GM20000 (cell line): ENCODE data around the gene IRX4.

Experiments used
- DNase-seq: peaks from one replicate; pipeline ENCODE4 v3.0.0; 2012; ENCODE audit warnings: low spot score
- TF ChIP-seq, protein P1 (sequence below): IDR thresholded peaks from 2 replicates; pipeline ENCODE4 v1.5.1; 2012; ENCODE audit warnings: mild to moderate bottlenecking, control low read depth; ENCODE audit errors: extremely low read depth, missing control alignments

Gene IRX4

DNA sequence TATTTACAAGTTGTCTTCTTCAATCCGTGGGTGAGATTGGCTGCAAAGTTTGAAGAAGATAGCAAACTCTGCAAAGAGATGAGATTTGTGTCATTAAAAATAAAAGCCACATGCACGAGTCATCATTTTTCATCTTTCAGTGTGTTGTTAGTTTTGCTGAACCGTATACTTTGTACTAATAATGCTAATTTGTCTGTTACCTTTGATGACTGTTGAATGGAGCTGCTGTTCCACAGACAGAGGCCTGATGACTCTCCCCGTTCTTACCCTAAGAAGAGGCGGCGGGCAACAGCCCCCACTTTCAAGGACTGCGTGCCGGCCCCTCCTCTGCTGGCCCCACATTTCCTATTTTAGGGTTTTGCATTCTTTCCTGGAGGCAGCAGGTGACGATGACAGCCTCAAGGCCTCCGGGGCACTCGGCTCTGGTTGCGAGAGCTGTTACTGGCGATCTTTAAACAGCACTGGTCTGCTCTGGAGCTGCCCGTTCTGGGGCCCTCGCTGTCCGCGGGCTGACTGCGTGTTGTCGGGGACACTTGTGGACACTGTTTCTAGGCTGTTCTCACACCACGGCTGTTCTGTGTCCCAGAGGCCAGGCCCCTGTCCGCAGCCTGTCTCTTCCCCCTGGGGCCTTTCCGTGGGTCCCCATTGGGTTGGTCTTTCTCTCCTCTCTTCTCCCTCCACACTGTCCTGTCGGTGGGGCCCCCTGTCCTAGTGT lies 46.4 kb downstream of the IRX4 start:
- no peak for DNase-seq
- TF ChIP-seq, protein P1, sequence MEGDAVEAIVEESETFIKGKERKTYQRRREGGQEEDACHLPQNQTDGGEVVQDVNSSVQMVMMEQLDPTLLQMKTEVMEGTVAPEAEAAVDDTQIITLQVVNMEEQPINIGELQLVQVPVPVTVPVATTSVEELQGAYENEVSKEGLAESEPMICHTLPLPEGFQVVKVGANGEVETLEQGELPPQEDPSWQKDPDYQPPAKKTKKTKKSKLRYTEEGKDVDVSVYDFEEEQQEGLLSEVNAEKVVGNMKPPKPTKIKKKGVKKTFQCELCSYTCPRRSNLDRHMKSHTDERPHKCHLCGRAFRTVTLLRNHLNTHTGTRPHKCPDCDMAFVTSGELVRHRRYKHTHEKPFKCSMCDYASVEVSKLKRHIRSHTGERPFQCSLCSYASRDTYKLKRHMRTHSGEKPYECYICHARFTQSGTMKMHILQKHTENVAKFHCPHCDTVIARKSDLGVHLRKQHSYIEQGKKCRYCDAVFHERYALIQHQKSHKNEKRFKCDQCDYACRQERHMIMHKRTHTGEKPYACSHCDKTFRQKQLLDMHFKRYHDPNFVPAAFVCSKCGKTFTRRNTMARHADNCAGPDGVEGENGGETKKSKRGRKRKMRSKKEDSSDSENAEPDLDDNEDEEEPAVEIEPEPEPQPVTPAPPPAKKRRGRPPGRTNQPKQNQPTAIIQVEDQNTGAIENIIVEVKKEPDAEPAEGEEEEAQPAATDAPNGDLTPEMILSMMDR: no peak

DNA sequence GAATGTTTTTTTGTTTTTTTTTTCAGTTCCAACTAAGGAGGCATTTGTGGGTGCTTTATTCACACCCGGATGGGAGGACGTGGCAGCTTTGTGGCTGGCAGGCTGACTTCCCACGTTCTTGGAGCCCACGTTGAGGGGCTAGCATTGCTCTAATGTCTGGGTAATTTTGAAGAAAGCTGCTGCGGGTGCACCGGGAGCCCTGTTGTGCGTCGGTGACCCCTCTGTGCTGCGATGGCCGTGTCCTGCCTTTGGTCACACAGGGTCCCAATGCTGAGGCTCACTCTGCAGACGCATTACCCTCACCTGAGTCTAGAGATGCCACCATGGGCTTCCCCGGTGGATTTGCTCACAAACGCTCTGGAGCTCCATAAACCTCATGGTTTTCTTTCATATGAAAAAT lies 47.3 kb downstream of the IRX4 start:
- no peak for DNase-seq
- TF ChIP-seq, protein P1: no peak

GRCh38 chr5:1834721-1835429 lies 47.9 kb downstream of the IRX4 start:
- TF ChIP-seq, protein P1: no peak
- DNase-seq: no peak

DNA sequence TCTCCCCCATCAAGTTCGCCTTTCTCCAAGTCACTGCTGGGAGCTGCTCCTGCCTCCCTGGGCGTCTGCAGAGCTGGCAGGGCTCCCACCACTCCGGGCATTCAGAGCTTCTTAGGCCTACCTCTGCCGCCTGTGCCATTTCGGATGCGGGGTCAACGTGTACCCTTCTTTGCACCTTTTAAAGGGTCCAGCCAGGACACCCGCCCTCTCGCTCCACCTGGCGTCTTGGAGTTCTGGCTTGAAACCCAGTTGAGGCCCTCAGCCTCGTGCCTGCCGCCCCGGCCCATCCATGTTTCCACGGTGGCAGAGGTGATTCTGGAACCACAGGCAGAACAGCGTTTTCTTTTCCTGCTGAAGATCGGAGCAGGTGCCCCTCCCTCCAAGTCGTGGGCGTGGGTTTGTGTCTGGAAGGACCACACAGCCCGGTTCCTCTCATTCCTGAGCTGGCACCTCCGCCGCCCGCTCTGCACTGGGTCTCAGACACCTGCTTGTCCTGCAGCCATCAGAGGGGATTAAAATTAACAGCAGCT lies 48.6 kb downstream of the IRX4 start:
- TF ChIP-seq, protein P1: no peak
- no peak for DNase-seq

GRCh38 chr5:1833264-1834021 lies 49.3 kb downstream of the IRX4 start:
- no peak for DNase-seq

DNA sequence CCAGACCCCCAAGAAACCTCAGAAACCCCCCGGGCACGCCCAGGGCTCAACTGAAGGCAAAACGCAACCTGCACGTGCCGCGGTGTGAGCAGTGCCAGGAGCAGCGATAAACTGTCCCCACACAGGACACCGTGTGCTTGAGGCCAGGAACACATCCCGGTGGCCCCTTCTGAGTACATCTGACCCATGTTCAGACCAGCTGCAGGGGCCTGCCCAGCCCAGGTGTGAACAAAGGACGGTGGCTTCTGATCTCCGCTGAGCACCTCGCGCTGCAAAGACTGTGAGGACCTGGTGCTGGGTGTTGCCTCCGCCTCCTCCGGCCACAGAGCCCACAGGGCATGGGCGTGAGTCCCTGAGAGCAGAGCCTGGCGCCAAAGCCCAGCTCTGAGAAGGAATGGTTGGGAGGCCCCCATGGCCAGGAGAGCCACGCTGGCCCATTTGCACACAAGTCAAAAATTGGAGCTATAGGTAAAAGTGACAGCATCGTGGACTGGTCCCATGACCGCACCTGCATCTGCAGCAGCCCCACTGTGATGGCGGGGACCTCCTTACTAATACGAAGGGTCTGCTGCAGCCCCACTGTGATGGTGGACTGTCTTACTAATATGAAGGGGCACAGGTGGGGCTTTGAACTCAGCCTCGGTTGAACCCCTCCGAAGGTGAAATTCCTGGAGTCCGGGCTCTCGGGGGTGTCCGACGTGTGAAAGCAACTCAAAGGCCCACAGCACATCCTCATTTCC lies 50.0 kb downstream of the IRX4 start:
- TF ChIP-seq, protein P1: no peak
- DNase-seq: no peak

More at GRCh38 chr5:1833264-1834021, 49.3 kb downstream of the IRX4 start:
- TF ChIP-seq, protein P1: no peak
